HG03565 (cell line): ENCODE data around the gene C19orf81.

Source experiments
- ATAC-seq: cut with Tn5 transposase; IDR thresholded peaks from one replicate; pipeline ENCODE4 v1.9.1; 2021; ENCODE audit warnings: mild to moderate bottlenecking, moderate library complexity; ENCODE audit not compliant: unreplicated experiment

Gene C19orf81

DNA sequence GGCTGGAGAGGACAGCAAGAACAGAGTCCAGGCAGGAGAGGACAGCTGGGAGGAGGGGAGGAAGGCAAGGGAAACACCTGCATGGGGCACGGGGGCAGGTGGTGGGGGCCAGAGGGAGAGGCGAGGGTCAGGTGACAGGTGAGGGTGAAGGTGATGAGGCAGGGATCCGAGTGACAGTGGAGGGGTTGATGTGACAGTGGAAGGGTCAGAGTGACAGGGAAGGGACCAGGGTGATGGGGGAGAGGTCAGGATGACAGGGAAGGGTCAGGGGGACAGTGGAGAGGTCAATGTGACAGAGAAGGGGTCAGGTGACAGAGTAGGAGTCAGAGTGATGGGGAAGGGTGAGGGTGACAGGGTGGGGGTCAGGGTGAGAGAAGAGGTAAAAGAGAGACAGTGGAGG lies 29.1 kb downstream of the C19orf81 start:
- ATAC-seq = no peak

- no peak for ATAC-seq
These were observed 30.2 kb downstream of the C19orf81 start for GRCh38 chr19:50679177-50680125.

DNA sequence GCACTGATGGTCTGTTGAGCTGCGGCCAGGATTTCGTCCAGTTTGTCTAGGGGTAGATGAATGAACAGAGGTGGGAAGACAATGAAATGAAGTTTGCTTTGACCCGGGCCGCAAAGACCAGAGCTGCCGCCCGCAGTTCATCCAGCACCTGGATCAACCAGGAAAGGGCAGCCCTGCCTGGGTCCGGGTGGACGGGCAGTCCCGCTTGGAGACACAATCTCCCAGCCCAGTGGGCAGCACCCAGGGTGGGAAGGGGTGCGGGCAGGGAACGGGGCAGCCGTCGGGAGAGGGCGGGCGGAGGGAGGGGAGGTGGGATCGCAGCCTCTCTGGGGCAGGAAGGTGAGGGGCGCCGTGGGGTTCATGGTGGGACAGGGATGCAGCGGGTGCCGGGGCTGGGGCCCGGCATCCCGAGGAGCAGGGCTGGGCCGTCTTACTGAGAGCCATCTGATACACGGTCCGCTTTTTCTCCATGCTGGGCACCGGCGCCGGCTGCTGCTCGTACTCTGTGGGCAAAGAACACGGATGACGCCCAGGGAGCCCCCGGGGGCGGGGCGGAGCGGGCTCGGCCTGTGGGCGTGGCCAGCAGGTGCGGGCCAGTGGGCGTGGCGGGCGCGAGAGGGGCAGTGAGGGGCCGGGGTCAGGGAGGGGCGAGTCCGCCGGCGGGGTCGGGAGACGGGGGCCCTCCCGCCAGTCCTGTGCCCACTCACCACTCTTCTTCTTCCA lies 37.2 kb downstream of the C19orf81 start:
- ATAC-seq = no peak

- no peak for ATAC-seq
These were observed 39.5 kb downstream of the C19orf81 start for GRCh38 chr19:50688766-50689165.

DNA sequence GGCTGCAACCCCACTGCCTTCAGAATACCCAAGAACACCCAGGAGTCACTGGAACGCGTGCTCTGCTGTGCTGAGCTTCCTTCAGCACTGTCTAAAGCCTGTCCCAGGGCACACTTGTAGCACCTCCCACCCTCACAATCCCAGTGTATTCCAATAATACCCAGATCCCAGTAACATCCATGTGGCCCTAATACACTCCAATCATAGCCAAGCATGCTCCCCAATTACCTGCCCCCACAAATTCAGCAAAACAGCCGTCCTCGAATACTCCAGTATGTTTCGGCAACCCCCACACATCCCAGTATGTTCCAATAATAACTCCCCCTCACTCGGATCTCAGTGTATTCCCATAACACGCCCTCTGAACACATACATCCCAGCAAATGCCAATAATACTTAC lies 41.2 kb downstream of the C19orf81 start:
- no peak for ATAC-seq

GRCh38 chr19:50693064-50693975 lies 44.1 kb downstream of the C19orf81 start:
- ATAC-seq = no peak

DNA sequence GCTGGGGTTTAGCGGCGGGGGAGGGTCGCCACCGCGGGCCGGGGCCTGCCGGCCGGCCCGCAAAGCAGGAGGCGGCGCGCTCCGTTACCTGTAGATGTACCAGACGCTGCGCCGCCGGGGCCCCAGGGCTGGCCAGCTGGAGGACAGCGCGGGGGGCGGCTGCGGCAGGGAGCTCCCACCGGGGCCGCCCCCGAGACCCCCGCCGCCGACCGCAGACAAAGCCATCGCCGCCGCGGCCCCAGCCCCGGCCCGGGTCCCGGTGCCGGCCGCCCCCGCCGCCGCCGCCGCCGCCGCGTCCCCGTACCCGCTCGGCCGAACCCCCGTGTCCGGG lies 45.5 kb downstream of the C19orf81 start:
- no peak for ATAC-seq

DNA sequence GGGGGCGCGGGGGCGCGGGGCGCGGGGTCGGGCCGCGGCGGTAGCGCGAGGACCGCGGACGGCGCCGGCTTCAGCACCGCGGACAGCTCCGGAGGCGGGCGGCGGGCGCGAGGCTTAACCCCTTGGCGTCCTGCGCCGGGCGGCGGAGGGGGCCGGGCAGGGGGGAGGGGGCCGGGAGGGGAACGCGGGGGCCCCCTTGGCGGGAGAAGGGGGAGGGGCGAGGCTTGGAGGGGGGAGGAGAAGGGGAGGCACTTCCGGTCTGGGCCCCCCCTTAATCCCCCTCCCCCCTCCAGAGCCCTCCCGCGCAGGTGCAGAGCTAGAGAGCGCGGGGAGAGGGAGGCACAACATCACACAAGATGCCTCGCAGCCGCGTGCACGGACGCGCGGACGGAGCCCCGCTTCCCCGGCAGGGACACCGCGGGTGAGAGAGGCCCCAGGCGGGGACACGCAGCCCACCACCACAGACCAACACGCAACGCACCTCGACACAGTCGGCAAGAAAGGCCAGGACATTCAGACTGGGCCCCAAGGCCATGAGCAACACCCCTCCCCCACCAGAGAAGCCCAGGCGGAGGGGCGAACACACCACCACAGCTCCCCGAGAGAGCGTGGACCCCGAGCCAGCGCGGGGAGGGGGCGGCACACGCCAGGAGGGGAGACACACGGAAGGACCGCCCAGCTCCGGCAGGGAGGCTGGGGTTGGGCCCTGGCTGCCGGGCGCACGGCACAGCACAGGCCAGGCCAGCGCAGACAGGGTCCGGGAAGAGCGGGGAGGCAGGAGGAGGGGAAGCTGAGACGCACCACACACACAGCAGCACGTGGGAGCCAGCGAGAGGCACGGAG lies 46.2 kb downstream of the C19orf81 start:
- ATAC-seq = no peak

GRCh38 chr19:50696094-50696483 lies 46.8 kb downstream of the C19orf81 start:
- no peak for ATAC-seq

- no peak for ATAC-seq
These were observed 48.3 kb downstream of the C19orf81 start for GRCh38 chr19:50697414-50698124.

GRCh38 chr19:50701367-50701985 lies 52.2 kb downstream of the C19orf81 start:
- ATAC-seq = no peak

DNA sequence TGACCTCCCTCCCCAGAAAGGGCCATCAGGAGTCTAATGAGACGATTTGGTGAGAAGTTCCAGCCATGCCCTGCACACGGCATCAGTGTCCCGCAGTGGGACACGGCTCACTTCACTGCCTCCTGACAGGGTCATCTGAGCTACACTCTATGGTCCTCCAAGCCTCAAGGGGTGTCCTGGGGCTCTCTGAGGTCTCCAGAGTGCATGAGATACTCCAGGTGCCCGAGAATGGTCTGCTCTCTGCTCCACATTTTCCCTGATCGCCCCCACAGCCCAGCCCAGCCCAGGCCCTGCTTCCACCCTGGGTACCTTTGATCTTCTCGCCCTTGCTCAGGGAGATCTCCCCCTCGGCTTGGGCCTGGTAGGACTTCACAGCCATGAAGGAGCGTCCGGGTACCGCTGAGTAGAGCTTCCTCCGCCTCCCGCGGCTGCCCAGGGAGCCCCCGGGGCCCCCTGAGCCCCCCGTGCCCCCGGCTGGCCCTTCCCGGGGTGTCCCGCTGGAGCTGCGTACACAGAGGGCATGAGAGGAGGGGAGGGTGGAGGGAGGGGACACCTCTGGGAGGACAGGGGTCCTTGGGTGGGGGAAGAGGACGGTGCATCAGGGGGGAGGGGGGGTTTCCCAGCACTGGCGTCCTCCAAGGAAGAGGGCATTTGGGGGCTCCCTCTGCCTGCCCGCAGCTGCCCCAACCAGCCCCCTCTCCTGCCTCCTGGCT lies 53.1 kb downstream of the C19orf81 start:
- ATAC-seq = no peak

DNA sequence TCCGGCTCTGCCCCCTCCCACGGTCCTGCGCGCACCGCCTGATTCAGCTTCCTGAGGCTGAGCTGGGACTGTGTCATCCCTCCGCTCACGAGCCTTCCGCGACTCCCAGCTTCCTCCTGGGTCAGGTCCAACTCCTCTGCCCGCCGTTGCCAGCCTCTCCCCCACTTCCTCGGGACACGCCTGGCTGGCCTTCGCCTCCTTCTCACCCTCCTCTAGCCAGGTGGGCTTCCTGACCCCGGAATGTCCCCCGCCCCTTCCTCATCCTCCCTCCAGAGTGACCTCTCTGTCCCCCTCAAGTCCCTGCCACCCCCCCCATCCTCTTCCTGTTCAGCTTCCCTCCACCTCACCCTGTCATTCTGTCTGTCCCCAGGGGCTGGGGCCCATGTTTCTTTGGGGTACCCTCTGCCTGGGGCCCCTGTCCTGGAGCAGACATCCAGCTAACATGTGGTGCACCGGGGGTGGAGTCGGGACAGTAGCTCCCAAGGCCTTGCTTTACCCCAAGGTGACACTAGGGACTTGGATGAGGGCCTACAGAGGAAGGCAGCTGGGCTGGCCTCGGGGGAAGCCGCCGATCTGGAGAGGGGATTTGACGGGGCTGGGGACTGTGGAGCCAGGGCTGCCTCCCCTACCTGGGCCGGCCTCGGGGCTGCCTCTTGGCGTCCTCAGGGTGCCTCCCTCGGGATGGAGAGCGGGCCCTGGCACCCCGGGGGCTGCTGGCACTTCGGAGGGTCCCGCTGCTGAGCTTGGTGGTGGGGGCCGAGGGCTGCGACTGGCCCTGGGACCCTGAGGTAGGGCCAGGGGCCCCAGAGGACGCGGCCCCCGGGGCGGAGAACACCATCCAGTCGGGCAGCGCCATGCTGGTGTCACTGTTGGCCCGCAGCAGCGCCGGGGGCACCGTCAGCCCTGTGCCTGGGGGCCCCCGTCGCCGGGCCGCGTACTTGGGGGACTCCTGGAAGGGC lies 53.9 kb downstream of the C19orf81 start:
- ATAC-seq = no peak

GRCh38 chr19:50703915-50704796 lies 54.9 kb downstream of the C19orf81 start:
- no peak for ATAC-seq

GRCh38 chr19:50705422-50706019 lies 56.3 kb downstream of the C19orf81 start:
- ATAC-seq = no peak

DNA sequence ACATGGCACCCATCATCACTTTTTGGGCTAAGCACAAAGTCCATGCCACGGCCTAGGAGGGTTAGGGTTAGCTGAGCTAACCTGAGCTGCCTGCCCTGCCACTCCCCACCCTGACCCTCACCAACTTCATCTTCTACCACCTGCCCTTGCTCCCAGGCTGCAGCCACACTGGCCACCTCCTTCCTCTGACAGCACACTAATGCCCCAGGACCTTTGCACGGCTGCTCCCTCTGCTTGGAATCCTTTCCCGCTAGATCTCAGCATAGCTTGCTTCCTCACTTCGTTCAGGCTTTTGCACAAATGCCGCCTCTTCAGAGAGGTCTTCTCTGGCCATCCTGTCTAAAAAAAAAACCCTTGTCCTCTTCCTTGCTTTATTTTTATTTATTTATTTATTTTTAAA lies 57.1 kb downstream of the C19orf81 start:
- ATAC-seq = no peak
